Measurements from ENCODE around the gene ARMC6. TPM values are rescaled to one million over a fixed set of nuclear protein-coding genes. Genes with fewer than 3 reads are reported as not detected.

ARMC6 gene
- total RNA-seq, 1 donor from 2014 or later, result 25.9 TPM

GRCh38 chr19:19043881-19044280 is 10.5 kb downstream of the ARMC6 start:
- Mint-ChIP-seq H3K27ac (ENCODE audit: unreplicated experiment) (no peak overlapping the region), H3K36me3 (ENCODE audit: low read depth, unreplicated experiment) (peaks cover 9% of the 10 kb centered on the region), H3K4me1 (ENCODE audit: unreplicated experiment) (no peaks in the 10 kb centered on the region), H3K9me3 (ENCODE audit: unreplicated experiment) (no peaks in the 10 kb centered on the region), H3K27me3 (ENCODE audit: unreplicated experiment) (no peaks in the 10 kb centered on the region), H3K4me3 (ENCODE audit: unreplicated experiment) (no peak overlapping the region)
- TF ChIP-seq, protein P1, sequence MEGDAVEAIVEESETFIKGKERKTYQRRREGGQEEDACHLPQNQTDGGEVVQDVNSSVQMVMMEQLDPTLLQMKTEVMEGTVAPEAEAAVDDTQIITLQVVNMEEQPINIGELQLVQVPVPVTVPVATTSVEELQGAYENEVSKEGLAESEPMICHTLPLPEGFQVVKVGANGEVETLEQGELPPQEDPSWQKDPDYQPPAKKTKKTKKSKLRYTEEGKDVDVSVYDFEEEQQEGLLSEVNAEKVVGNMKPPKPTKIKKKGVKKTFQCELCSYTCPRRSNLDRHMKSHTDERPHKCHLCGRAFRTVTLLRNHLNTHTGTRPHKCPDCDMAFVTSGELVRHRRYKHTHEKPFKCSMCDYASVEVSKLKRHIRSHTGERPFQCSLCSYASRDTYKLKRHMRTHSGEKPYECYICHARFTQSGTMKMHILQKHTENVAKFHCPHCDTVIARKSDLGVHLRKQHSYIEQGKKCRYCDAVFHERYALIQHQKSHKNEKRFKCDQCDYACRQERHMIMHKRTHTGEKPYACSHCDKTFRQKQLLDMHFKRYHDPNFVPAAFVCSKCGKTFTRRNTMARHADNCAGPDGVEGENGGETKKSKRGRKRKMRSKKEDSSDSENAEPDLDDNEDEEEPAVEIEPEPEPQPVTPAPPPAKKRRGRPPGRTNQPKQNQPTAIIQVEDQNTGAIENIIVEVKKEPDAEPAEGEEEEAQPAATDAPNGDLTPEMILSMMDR (IDR thresholded peaks at IDR 0.05; ENCODE audit: unreplicated experiment), result no peak
- DNase-seq (ENCODE audit: low spot score), result no peak

DNA sequence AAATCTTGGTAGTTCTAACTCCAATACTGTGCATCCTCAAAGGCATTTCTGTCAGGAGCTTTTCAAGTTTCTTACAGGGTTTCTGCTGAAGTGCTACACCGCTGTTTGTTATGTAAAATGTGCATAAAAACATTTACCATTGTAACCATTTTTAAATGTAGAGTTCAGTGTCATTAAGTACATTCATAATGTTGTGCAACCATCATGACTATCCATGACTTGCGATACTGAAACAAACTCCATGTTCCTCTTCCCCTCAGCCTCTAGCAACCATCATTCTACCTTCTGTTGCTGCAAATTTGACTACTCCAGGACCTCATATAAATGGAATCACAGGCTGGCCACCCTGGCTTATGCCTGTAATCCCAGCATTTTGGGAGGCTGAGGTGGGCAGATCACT is 16.0 kb downstream of the ARMC6 start:
- Mint-ChIP-seq H3K36me3 (ENCODE audit: low read depth, unreplicated experiment) (peaks cover 22% of the 10 kb centered on the region), H3K9me3 (ENCODE audit: unreplicated experiment) (no peaks in the 10 kb centered on the region), H3K27ac (ENCODE audit: unreplicated experiment) (no peak overlapping the region)

GRCh38 chr19:19050104-19050503 is 16.7 kb downstream of the ARMC6 start:
- H3K36me3 Mint-ChIP-seq (ENCODE audit: low read depth, unreplicated experiment), result peaks cover 15% of the 10 kb centered on the region

More for the DNA sequence above, 16.0 kb downstream of the ARMC6 start:
- H3K4me3 Mint-ChIP-seq (ENCODE audit: unreplicated experiment), result no peak overlapping the region
- H3K4me1 Mint-ChIP-seq (ENCODE audit: unreplicated experiment), result no peaks in the 10 kb centered on the region
- DNase-seq (ENCODE audit: low spot score), result no peak
- H3K27me3 Mint-ChIP-seq (ENCODE audit: unreplicated experiment), result peaks cover 2% of the 10 kb centered on the region
- TF ChIP-seq, protein P1 (IDR thresholded peaks at IDR 0.05; ENCODE audit: unreplicated experiment), result no peak

GRCh38 chr19:19050731-19051130 is 17.3 kb downstream of the ARMC6 start:
- Mint-ChIP-seq H3K9me3 (ENCODE audit: unreplicated experiment) (no peaks in the 10 kb centered on the region), H3K27ac (ENCODE audit: unreplicated experiment) (no peak overlapping the region), H3K27me3 (ENCODE audit: unreplicated experiment) (peaks cover 2% of the 10 kb centered on the region), H3K4me1 (ENCODE audit: unreplicated experiment) (no peaks in the 10 kb centered on the region), H3K36me3 (ENCODE audit: low read depth, unreplicated experiment) (peaks cover 13% of the 10 kb centered on the region), H3K4me3 (ENCODE audit: unreplicated experiment) (no peak overlapping the region)
- DNase-seq (ENCODE audit: low spot score), result no peak
- TF ChIP-seq, protein P1 (IDR thresholded peaks at IDR 0.05; ENCODE audit: unreplicated experiment), result no peak

More at GRCh38 chr19:19050104-19050503, 16.7 kb downstream of the ARMC6 start:
- H3K4me1 Mint-ChIP-seq (ENCODE audit: unreplicated experiment), result no peaks in the 10 kb centered on the region
- TF ChIP-seq, protein P1 (IDR thresholded peaks at IDR 0.05; ENCODE audit: unreplicated experiment), result no peak
- H3K27me3 Mint-ChIP-seq (ENCODE audit: unreplicated experiment), result peaks cover 2% of the 10 kb centered on the region
- no peak for DNase-seq (ENCODE audit: low spot score)
- H3K9me3 Mint-ChIP-seq (ENCODE audit: unreplicated experiment), result no peaks in the 10 kb centered on the region
- H3K27ac Mint-ChIP-seq (ENCODE audit: unreplicated experiment), result no peak overlapping the region
- H3K4me3 Mint-ChIP-seq (ENCODE audit: unreplicated experiment), result no peak overlapping the region

GRCh38 chr19:19051478-19052213 is 18.2 kb downstream of the ARMC6 start:
- H3K9me3 Mint-ChIP-seq (ENCODE audit: unreplicated experiment), result no peaks in the 10 kb centered on the region
- TF ChIP-seq, protein P1 (IDR thresholded peaks at IDR 0.05; ENCODE audit: unreplicated experiment), result no peak
- H3K27me3 Mint-ChIP-seq (ENCODE audit: unreplicated experiment), result peaks cover 2% of the 10 kb centered on the region
- peaks cover 17% of the 10 kb centered on the region for H3K36me3 Mint-ChIP-seq (ENCODE audit: low read depth, unreplicated experiment)
- H3K27ac Mint-ChIP-seq (ENCODE audit: unreplicated experiment), result no peak overlapping the region
- no peak for DNase-seq (ENCODE audit: low spot score)
- no peaks in the 10 kb centered on the region for H3K4me1 Mint-ChIP-seq (ENCODE audit: unreplicated experiment)
- H3K4me3 Mint-ChIP-seq (ENCODE audit: unreplicated experiment), result peak overlapping the region; percentile 47
